Measurements from ENCODE around the gene RUNX1. TPM values are rescaled to one million over a fixed set of nuclear protein-coding genes. Genes with fewer than 3 reads are reported as not detected.

The RUNX1 gene
- total RNA-seq, 1 experiment from 2014 or later = 0.52 TPM

- no peak for TF ChIP-seq EZH2 (IDR thresholded peaks at IDR 0.05; ENCODE audit: borderline replicate concordance, low read depth, low read length, poor library complexity, severe bottlenecking)
- no peak for TF ChIP-seq CTCF (conservative IDR thresholded peaks at IDR 0.05; ENCODE audit: low read depth, low read length)
- Histone ChIP-seq H3K4me1 (ENCODE audit: insufficient read depth, low read length, poor library complexity, severe bottlenecking) (no peaks in the 10 kb centered on the region), H3K27ac (ENCODE audit: low read depth, low read length, poor library complexity, severe bottlenecking) (no peak overlapping the region), H3K9me3 (ENCODE audit: low read depth, low read length, poor library complexity, severe bottlenecking) (no peaks in the 10 kb centered on the region), H3K36me3 (ENCODE audit: insufficient read depth, low read length, poor library complexity, severe bottlenecking) (no peaks in the 10 kb centered on the region), H3K27me3 (replicated peaks; ENCODE audit: insufficient read depth, low read depth, low read length, poor library complexity) (no peaks in the 10 kb centered on the region), H3K4me3 (ENCODE audit: low read depth, low read length, poor library complexity, severe bottlenecking) (no peak overlapping the region)
- intact Hi-C loops (cut with micrococcal nuclease; ENCODE audit: unreplicated experiment) = no loop called here
- no TSS peak for BruUV-seq (replicated peaks)
- CTCF ChIA-PET = no interaction called here
- POLR2A ChIA-PET (ENCODE audit: low non-redundant PET) = no interaction called here
- DNase-seq (ENCODE audit: low spot score) = no peak
These were observed 202.4 kb downstream of the RUNX1 start for GRCh38 chr21:34846601-34847112.

GRCh38 chr21:34845521-34846451 lies 203.3 kb downstream of the RUNX1 start:
- Histone ChIP-seq H3K9me3 (ENCODE audit: low read depth, low read length, poor library complexity, severe bottlenecking) (no peaks in the 10 kb centered on the region), H3K36me3 (ENCODE audit: insufficient read depth, low read length, poor library complexity, severe bottlenecking) (no peaks in the 10 kb centered on the region), H3K27ac (ENCODE audit: low read depth, low read length, poor library complexity, severe bottlenecking) (no peak overlapping the region), H3K4me3 (ENCODE audit: low read depth, low read length, poor library complexity, severe bottlenecking) (no peak overlapping the region), H3K4me1 (ENCODE audit: insufficient read depth, low read length, poor library complexity, severe bottlenecking) (no peaks in the 10 kb centered on the region), H3K27me3 (replicated peaks; ENCODE audit: insufficient read depth, low read depth, low read length, poor library complexity) (no peaks in the 10 kb centered on the region)
- intact Hi-C loops (cut with micrococcal nuclease; ENCODE audit: unreplicated experiment) = no loop called here
- no TSS peak for BruUV-seq (replicated peaks)
- ChIA-PET POLR2A (ENCODE audit: low non-redundant PET) (no interaction called here), CTCF (no interaction called here)
- DNase-seq (ENCODE audit: low spot score) = no peak
- no peak for TF ChIP-seq CTCF (conservative IDR thresholded peaks at IDR 0.05; ENCODE audit: low read depth, low read length)
- no peak for TF ChIP-seq EZH2 (IDR thresholded peaks at IDR 0.05; ENCODE audit: borderline replicate concordance, low read depth, low read length, poor library complexity, severe bottlenecking)

- no peak for DNase-seq (ENCODE audit: low spot score)
- BruUV-seq (replicated peaks) = no TSS peak
- Histone ChIP-seq H3K4me3 (ENCODE audit: low read depth, low read length, poor library complexity, severe bottlenecking) (no peak overlapping the region), H3K4me1 (ENCODE audit: insufficient read depth, low read length, poor library complexity, severe bottlenecking) (no peaks in the 10 kb centered on the region), H3K27ac (ENCODE audit: low read depth, low read length, poor library complexity, severe bottlenecking) (no peak overlapping the region), H3K9me3 (ENCODE audit: low read depth, low read length, poor library complexity, severe bottlenecking) (no peaks in the 10 kb centered on the region), H3K27me3 (replicated peaks; ENCODE audit: insufficient read depth, low read depth, low read length, poor library complexity) (no peaks in the 10 kb centered on the region), H3K36me3 (ENCODE audit: insufficient read depth, low read length, poor library complexity, severe bottlenecking) (no peaks in the 10 kb centered on the region)
- POLR2A ChIA-PET (ENCODE audit: low non-redundant PET) = no interaction called here
- intact Hi-C loops (cut with micrococcal nuclease; ENCODE audit: unreplicated experiment) = no loop called here
- TF ChIP-seq EZH2 (IDR thresholded peaks at IDR 0.05; ENCODE audit: borderline replicate concordance, low read depth, low read length, poor library complexity, severe bottlenecking) (no peak), CTCF (conservative IDR thresholded peaks at IDR 0.05; ENCODE audit: low read depth, low read length) (no peak)
- CTCF ChIA-PET = no interaction called here
These were observed 204.2 kb downstream of the RUNX1 start for GRCh38 chr21:34844924-34845238.

All from A673 (cell line).